K562 (cell line): ENCODE results near the gene NES.

Source experiments
- MXI1 ChIP-seq: IDR thresholded peaks from 2 replicates; pipeline ENCODE4 v1.6.1; 2011; ENCODE audit warnings: low read depth, mild to moderate bottlenecking, improper control_type of control experiment, low read length
- TF ChIP-seq, protein P1 (sequence below): sonication (generic); formaldehyde crosslinking; IDR thresholded peaks from 2 replicates; pipeline ENCODE4 v1.8.1; 2022; ENCODE audit warnings: missing genetic modification reagents
- TF ChIP-seq, protein P2 (sequence below), 3 experiments: IDR thresholded peaks in 2 of 3; conservative IDR thresholded peaks in 1 of 3; 2 replicates each; pipeline ENCODE4 v1.5.1; 2011 to 2012; ENCODE audit warnings: low read length in 3 of 3, mild to moderate bottlenecking in 3 of 3, control low read depth in 2 of 3, improper control_type of control experiment in 1 of 3, inconsistent platforms in 1 of 3, low read depth in 1 of 3, mixed read lengths in 1 of 3, moderate library complexity in 1 of 3; ENCODE audit not compliant: insufficient read depth in 2 of 3

DNA sequence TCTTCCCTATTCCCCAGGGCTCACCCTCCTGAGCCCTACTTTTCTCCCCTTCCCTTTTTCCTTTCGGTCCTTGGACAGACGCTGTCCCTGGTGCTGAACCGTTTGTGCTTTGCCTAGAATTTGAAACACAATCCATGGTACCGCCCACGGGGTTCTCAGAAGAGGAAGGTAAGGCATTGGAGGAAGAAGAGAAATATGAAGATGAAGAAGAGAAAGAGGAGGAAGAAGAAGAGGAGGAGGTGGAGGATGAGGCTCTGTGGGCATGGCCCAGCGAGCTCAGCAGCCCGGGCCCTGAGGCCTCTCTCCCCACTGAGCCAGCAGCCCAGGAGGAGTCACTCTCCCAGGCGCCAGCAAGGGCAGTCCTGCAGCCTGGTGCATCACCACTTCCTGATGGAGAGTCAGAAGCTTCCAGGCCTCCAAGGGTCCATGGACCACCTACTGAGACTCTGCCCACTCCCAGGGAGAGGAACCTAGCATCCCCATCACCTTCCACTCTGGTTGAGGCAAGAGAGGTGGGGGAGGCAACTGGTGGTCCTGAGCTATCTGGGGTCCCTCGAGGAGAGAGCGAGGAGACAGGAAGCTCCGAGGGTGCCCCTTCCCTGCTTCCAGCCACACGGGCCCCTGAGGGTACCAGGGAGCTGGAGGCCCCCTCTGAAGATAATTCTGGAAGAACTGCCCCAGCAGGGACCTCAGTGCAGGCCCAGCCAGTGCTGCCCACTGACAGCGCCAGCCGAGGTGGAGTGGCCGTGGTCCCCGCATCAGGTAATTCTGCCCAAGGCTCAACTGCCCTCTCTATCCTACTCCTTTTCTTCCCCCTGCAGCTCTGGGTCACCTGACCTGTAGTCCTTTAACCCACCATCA, 24.8 kb downstream of the NES start:
- TF ChIP-seq, protein P1, sequence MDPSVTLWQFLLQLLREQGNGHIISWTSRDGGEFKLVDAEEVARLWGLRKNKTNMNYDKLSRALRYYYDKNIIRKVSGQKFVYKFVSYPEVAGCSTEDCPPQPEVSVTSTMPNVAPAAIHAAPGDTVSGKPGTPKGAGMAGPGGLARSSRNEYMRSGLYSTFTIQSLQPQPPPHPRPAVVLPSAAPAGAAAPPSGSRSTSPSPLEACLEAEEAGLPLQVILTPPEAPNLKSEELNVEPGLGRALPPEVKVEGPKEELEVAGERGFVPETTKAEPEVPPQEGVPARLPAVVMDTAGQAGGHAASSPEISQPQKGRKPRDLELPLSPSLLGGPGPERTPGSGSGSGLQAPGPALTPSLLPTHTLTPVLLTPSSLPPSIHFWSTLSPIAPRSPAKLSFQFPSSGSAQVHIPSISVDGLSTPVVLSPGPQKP (CRISPR knock-in tag) = no peak
- no peak for TF ChIP-seq MXI1
- TF ChIP-seq, protein P2, sequence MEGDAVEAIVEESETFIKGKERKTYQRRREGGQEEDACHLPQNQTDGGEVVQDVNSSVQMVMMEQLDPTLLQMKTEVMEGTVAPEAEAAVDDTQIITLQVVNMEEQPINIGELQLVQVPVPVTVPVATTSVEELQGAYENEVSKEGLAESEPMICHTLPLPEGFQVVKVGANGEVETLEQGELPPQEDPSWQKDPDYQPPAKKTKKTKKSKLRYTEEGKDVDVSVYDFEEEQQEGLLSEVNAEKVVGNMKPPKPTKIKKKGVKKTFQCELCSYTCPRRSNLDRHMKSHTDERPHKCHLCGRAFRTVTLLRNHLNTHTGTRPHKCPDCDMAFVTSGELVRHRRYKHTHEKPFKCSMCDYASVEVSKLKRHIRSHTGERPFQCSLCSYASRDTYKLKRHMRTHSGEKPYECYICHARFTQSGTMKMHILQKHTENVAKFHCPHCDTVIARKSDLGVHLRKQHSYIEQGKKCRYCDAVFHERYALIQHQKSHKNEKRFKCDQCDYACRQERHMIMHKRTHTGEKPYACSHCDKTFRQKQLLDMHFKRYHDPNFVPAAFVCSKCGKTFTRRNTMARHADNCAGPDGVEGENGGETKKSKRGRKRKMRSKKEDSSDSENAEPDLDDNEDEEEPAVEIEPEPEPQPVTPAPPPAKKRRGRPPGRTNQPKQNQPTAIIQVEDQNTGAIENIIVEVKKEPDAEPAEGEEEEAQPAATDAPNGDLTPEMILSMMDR (IDR thresholded peaks at IDR 0.05 in 2 of 3, conservative IDR thresholded peaks at IDR 0.05 in 1 of 3; ENCODE audit: insufficient read depth in 2 of 3, low read depth in 1 of 3, low read length in 3 of 3) = no peak
